GM19372 (cell line): ENCODE data around the gene CHSY3.

ENCODE experiments used
- ATAC-seq: cut with Tn5 transposase; IDR thresholded peaks from one replicate; pipeline ENCODE4 v1.9.1; 2021; ENCODE audit warnings: mild to moderate bottlenecking, low read depth, moderate library complexity; ENCODE audit not compliant: unreplicated experiment

The CHSY3 gene

GRCh38 chr5:129904102-129904666, at the start of gene CHSY3:
TSS of gene CHSY3 (plus strand) at chr5:129904465.
- peak; percentile 50 for ATAC-seq

- no peak for ATAC-seq
Observed at GRCh38 chr5:129856325-129856724, 47.9 kb upstream of the CHSY3 start.

GRCh38 chr5:129857116-129857515, 47.1 kb upstream of the CHSY3 start:
- no peak for ATAC-seq

GRCh38 chr5:129858131-129858675, 46.1 kb upstream of the CHSY3 start:
- ATAC-seq, result no peak

GRCh38 chr5:129884322-129884721, 19.9 kb upstream of the CHSY3 start:
- no peak for ATAC-seq

- no peak for ATAC-seq
Observed at GRCh38 chr5:129899454-129899853, 4.8 kb upstream of the CHSY3 start.

- ATAC-seq, result no peak
Observed at GRCh38 chr5:129902816-129903215, 1.4 kb upstream of the CHSY3 start.

GRCh38 chr5:129903466-129904101, 681 bp upstream of the CHSY3 start:
- no peak for ATAC-seq

GRCh38 chr5:129904667-129905472, 605 bp downstream of the CHSY3 start:
- ATAC-seq, result peak; percentile 39

GRCh38 chr5:129905473-129906176, 1.4 kb downstream of the CHSY3 start:
- ATAC-seq, result no peak

GRCh38 chr5:129906177-129906887, 2.1 kb downstream of the CHSY3 start:
- no peak for ATAC-seq

- no peak for ATAC-seq
Observed at GRCh38 chr5:129909225-129909624, 5.0 kb downstream of the CHSY3 start.

GRCh38 chr5:129912601-129913255, 8.5 kb downstream of the CHSY3 start:
- ATAC-seq, result no peak

- no peak for ATAC-seq
Observed at GRCh38 chr5:129915415-129915814, 11.2 kb downstream of the CHSY3 start.

GRCh38 chr5:129917224-129917623, 13.0 kb downstream of the CHSY3 start:
- no peak for ATAC-seq

GRCh38 chr5:129921204-129921603, 16.9 kb downstream of the CHSY3 start:
- ATAC-seq, result no peak

- no peak for ATAC-seq
Observed at GRCh38 chr5:129930221-129930620, 26.0 kb downstream of the CHSY3 start.

- ATAC-seq, result no peak
Observed at GRCh38 chr5:129935626-129936025, 31.4 kb downstream of the CHSY3 start.

GRCh38 chr5:129938077-129938476, 33.8 kb downstream of the CHSY3 start:
- ATAC-seq, result no peak

- ATAC-seq, result no peak
Observed at GRCh38 chr5:129943936-129944335, 39.7 kb downstream of the CHSY3 start.
